Activated naive CD8-positive, alpha-beta T cell treated with anti-CD3 and anti-CD28 coated beads, Interleukin-2, amount 10 ng/mL, durations not matched to agents 7 days and 5 days (primary cell): ENCODE measurements around the gene STK16. TPM values are rescaled to one million over a fixed set of nuclear protein-coding genes. Genes with fewer than 3 reads are reported as not detected.

Experiments
- ATAC-seq: fragments of 150-1000 bp; cut with Tn5 transposase; one replicate; pipeline ENCODE4 v1.10.0; 2021; ENCODE audit warnings: low read depth, moderate library complexity
- POLR2A ChIA-PET: fragments of 350-600 bp; sonication (Branson Sonifier 250); formaldehyde crosslinking; loops from one replicate; lab custom pipeline; 2021; ENCODE audit warnings: antibody characterized with exemption; lab: Charles Lee
- DNase-seq: peaks from one replicate; pipeline ENCODE4 v3.0.0; 2021
- H3K27ac Mint-ChIP-seq: one replicate; pipeline ENCODE4 v1.8.0; 2022; ENCODE audit warnings: mild to moderate bottlenecking, mixed read lengths
- H3K27me3 Mint-ChIP-seq: one replicate; pipeline ENCODE4 v1.8.0; 2022; ENCODE audit warnings: mild to moderate bottlenecking, moderate library complexity, mixed read lengths
- H3K36me3 Mint-ChIP-seq: one replicate; pipeline ENCODE4 v1.8.0; 2021; ENCODE audit warnings: mild to moderate bottlenecking, mixed read lengths
- H3K4me1 Mint-ChIP-seq: one replicate; pipeline ENCODE4 v1.8.0; 2021; ENCODE audit warnings: mixed read lengths
- H3K4me3 Mint-ChIP-seq: one replicate; pipeline ENCODE4 v1.8.0; 2022; ENCODE audit warnings: mild to moderate bottlenecking, moderate library complexity, mixed read lengths
- H3K9me3 Mint-ChIP-seq: one replicate; pipeline ENCODE4 v1.8.0; 2021; ENCODE audit warnings: mixed read lengths
- total RNA-seq, 2 experiments: library from RNA; stranded (reverse); gene quantifications; one replicate each; pipeline ENCODE4 v1.2.3, GENCODE V29; 2021

The STK16 gene
- total RNA-seq, 2 experiments from 2014 or later = 34.0 to 36.0 TPM

- H3K9me3 Mint-ChIP-seq = no peaks in the 10 kb centered on the region
- peak overlapping the region; percentile 65 for H3K27ac Mint-ChIP-seq
These were observed 27.0 kb upstream of the STK16 start for GRCh38 chr2:219218217-219218731.

GRCh38 chr2:219218732-219219701 lies 26.3 kb upstream of the STK16 start, which contains the start of gene ABCB6:
ABCB6 (minus strand) TSS chr2:219218958; CDS start chr2:219218673, 285 bp downstream.
- Mint-ChIP-seq H3K4me1 (peaks cover 15% of the 10 kb centered on the region), H3K27ac (peak within 1 kb of the TSS; percentile 65), H3K27me3 (no peaks in the 10 kb centered on the region), H3K36me3 (peaks cover 15% of the 10 kb centered on the region), H3K9me3 (no peaks in the 10 kb centered on the region), H3K4me3 (peak within 1 kb of the TSS; percentile 82)
- peak; percentile 82 for DNase-seq
- peak; percentile 86 for ATAC-seq
- POLR2A ChIA-PET = interaction anchor here (0.7 to 3.7 kb wide), 11 partner anchors 10 to 76 kb away, joined by 3 to 34 read pairs (median 6); partner anchors contain the start of genes ANKZF1, ATG9A, CNPPD1 and DNAJB2

More at GRCh38 chr2:219218217-219218731, 27.0 kb upstream of the STK16 start:
- DNase-seq (no peak), ATAC-seq (peak; percentile 39)
- H3K4me3 Mint-ChIP-seq = peak overlapping the region; percentile 82
- peaks cover 17% of the 10 kb centered on the region for H3K4me1 Mint-ChIP-seq
- H3K27me3 Mint-ChIP-seq = no peaks in the 10 kb centered on the region
- POLR2A ChIA-PET = interaction anchor here (0.9 to 3.7 kb wide), 10 partner anchors 11 to 61 kb away, joined by 3 to 34 read pairs (median 7); partner anchors contain the start of genes ANKZF1, ATG9A, CNPPD1 and DNAJB2
- H3K36me3 Mint-ChIP-seq = peaks cover 15% of the 10 kb centered on the region

GRCh38 chr2:219219784-219220532 lies 25.3 kb upstream of the STK16 start:
- POLR2A ChIA-PET = interaction anchor here (1.1 to 3.7 kb wide), 7 partner anchors 9 to 59 kb away, joined by 3 to 34 read pairs (median 6); partner anchors contain the start of genes ANKZF1, ATG9A, CNPPD1 and DNAJB2
- no peak for DNase-seq
- Mint-ChIP-seq H3K27ac (no peak overlapping the region), H3K4me3 (no peak overlapping the region), H3K4me1 (peaks cover 13% of the 10 kb centered on the region), H3K27me3 (no peaks in the 10 kb centered on the region), H3K9me3 (no peaks in the 10 kb centered on the region), H3K36me3 (peaks cover 15% of the 10 kb centered on the region)
- ATAC-seq = no peak

DNA sequence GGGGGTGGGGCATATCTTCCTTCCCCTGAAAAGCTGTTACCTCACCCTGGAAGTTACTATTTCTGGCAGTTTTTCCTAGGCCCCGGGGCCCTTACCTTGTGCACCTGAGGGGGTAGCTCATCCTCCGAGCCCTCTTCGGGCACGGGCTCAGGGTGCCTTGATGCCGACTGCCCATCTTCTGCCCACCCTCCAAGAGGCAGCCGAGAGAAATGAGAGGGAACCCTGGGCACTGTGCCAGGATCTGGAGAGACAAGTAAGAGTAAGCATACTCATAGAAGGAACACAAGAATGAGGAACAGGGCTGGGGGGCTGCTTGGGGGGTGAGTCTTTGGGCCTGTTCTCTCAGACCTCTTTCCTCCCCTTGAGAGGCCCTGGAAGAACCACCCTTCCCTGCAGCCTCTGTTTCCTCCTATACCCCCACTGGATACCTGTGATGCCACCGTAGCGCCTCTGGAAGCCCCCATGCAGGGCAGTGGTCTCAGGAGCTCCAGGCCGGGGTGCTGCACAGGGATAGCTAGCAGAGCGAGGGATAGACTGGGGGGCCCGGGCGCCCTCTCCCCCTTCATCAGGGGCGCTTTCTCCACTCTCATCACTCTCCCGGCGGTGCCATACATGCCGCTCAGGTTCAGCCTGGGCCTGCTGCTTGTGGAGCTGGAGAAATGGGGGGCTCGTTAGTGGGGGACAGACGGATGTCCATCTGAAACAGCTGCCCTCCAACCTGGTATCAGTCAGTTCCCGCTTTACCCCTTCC lies 24.5 kb upstream of the STK16 start:
- Mint-ChIP-seq H3K27me3 (no peaks in the 10 kb centered on the region), H3K36me3 (peaks cover 16% of the 10 kb centered on the region), H3K4me3 (no peak overlapping the region), H3K9me3 (no peaks in the 10 kb centered on the region), H3K27ac (no peak overlapping the region), H3K4me1 (peaks cover 17% of the 10 kb centered on the region)
- DNase-seq (no peak), ATAC-seq (no peak)
- POLR2A ChIA-PET = interaction anchor here (1.3 kb wide), 1 partner anchor 24 kb away, joined by 6 read pairs; the partner anchor contains the start of genes GLB1L and STK16

DNA sequence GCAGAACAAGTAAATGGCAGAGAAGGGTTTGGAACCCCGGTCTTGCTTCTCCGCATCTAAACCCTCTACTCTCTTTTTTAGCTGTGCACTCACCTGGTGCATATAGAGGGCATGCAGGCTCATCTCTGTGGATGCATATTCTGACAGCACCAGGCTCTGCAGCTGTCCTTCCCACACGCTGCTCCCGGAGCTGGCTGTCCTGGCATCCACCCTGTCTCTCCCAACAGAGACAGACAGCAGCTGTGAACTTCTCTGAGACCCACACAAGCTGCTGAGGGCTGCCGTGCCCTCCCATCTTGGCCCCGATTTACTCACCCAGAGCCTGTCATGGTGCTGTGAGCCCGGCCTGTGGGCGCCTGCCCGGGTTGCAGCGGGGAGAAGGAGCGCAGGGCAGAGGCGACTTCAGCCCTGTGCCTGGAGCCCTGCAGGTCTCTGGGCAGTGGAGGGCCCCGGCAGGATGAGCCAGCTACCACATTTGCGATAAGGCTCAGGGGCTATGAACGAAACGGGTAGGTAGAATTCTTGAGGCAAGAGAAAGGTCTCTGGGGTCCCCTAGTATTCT lies 23.2 kb upstream of the STK16 start:
- Mint-ChIP-seq H3K9me3 (no peaks in the 10 kb centered on the region), H3K4me1 (peaks cover 22% of the 10 kb centered on the region), H3K27ac (no peak overlapping the region), H3K36me3 (peaks cover 21% of the 10 kb centered on the region), H3K4me3 (no peak overlapping the region), H3K27me3 (no peaks in the 10 kb centered on the region)
- POLR2A ChIA-PET = interaction anchor here (1.3 kb wide), 1 partner anchor 23 kb away, joined by 6 read pairs; the partner anchor contains the start of genes GLB1L and STK16
- DNase-seq (no peak), ATAC-seq (no peak)

DNA sequence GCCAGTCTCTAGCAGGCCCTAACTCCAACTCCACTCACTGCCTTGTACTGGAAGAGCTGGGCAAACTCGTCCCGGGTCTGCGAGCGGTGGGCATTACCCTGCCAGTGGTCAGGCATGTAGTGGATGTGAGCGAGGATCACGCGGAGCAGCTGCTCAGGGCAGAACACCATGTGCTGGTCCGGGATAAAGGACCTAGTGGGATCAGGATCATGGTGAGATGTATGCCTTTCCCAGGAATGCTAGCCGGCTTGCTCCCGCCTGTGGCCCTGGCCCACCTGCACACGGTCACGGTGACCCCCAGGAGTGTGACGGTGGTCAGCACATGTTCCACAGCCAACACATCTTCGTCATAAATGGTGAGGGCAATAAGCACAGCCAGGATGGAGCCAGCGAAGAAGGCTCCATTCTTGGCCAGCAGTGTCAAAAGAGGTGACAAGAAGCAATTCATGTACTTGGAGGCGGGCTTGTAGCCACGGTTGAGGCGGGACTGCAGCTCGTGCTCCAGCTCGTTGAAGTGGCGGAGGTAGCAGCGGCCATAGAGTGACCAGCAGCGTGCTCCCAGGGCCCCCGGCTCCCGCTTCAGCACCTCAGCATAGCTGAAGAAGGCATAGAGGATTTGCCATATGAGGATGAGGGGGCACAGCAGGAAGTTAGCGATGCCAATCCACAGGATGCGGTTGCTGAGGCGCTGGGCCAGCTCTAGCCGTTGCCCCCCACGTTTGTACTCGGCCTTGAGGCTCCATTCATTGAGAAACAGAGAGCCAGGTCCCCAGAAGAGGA lies 21.3 kb upstream of the STK16 start:
- H3K27me3 Mint-ChIP-seq = no peaks in the 10 kb centered on the region
- no peak overlapping the region for H3K27ac Mint-ChIP-seq
- H3K9me3 Mint-ChIP-seq = no peaks in the 10 kb centered on the region
- H3K36me3 Mint-ChIP-seq = peaks cover 21% of the 10 kb centered on the region
- DNase-seq (no peak), ATAC-seq (no peak)
- H3K4me1 Mint-ChIP-seq = peaks cover 25% of the 10 kb centered on the region
- H3K4me3 Mint-ChIP-seq = no peak overlapping the region
- POLR2A ChIA-PET = interaction anchor here (1.2 kb wide), 1 partner anchor 30 kb away, joined by 5 read pairs; the partner anchor contains the start of gene TUBA4A

DNA sequence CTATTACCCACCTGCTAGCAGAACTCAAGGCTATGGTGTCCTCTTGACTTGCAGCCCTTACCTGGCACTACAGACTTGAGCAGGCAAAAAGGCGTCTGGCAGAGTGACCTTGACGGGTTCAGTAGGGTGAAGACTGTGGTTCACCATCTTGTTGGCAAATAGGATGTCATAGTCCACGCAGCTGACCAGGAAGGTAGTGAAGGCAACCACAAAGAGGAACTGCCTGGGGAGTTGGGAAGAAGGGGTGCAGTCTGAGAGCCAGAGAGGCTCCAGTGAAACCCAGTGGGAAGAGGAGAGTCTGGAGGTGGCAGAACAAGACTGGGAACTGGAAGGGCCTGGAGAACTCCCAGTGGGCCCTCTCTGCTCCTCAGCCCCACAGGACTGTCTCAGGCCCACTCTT lies 19.9 kb upstream of the STK16 start:
- Mint-ChIP-seq H3K4me1 (peaks cover 23% of the 10 kb centered on the region), H3K4me3 (no peak overlapping the region), H3K9me3 (no peaks in the 10 kb centered on the region), H3K27ac (peak overlapping the region; percentile 6), H3K27me3 (no peaks in the 10 kb centered on the region), H3K36me3 (peaks cover 18% of the 10 kb centered on the region)
- DNase-seq = no peak
- ATAC-seq = no peak
- POLR2A ChIA-PET = no interaction called here

- POLR2A ChIA-PET = interaction anchor here (0.8 to 5.5 kb wide), 14 partner anchors 10 to 71 kb away, joined by 3 to 83 read pairs (median 13); partner anchors contain the start of genes ABCB6, CNPPD1, DNAJB2 and GLB1L
- no peaks in the 10 kb centered on the region for H3K27me3 Mint-ChIP-seq
- no peak for DNase-seq
- ATAC-seq = no peak
- peak overlapping the region; percentile 90 for H3K4me3 Mint-ChIP-seq
- peaks cover 30% of the 10 kb centered on the region for H3K36me3 Mint-ChIP-seq
- H3K9me3 Mint-ChIP-seq = no peaks in the 10 kb centered on the region
- peaks cover 38% of the 10 kb centered on the region for H3K4me1 Mint-ChIP-seq
- H3K27ac Mint-ChIP-seq = peak overlapping the region; percentile 65
These were observed 17.0 kb upstream of the STK16 start for GRCh38 chr2:219228041-219228910.

DNA sequence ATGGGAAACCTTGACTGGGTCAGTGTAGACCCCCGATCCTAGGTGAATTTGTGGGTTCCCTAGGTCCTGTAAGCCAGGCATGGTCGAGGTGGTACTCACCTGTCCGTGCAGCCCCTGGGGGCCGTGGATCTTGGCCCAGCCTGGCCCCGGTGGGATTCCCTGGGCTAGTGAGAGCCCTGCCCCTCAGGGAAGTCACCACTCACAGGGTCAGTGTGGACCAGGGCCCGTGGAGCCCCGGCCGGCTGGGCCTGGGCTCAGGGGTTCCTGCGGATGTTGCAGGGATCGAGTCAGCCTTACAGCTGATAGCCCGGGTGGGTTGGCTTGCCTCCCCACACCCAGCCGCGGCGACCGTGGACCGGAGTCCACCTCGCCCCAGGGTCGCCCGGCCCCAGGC lies 16.4 kb upstream of the STK16 start:
- Mint-ChIP-seq H3K27me3 (no peaks in the 10 kb centered on the region), H3K4me3 (peak overlapping the region; percentile 90), H3K9me3 (no peaks in the 10 kb centered on the region), H3K27ac (peak overlapping the region; percentile 65), H3K36me3 (peaks cover 32% of the 10 kb centered on the region), H3K4me1 (peaks cover 40% of the 10 kb centered on the region)
- POLR2A ChIA-PET = interaction anchor here (1.2 to 5.5 kb wide), 15 partner anchors 9 to 70 kb away, joined by 3 to 83 read pairs (median 12); partner anchors contain the start of genes ABCB6, CNPPD1, DNAJB2 and GLB1L
- ATAC-seq = no peak
- DNase-seq = no peak

GRCh38 chr2:219229305-219230058 lies 15.8 kb upstream of the STK16 start, which contains the start of the genes ANKZF1 and ATG9A:
ANKZF1 (plus strand) TSS chr2:219229806; CDS start chr2:219230258, 452 bp downstream.
ATG9A (minus strand) TSS chr2:219229636; CDS start chr2:219228024, 1,612 bp downstream.
- Mint-ChIP-seq H3K4me3 (peak within 1 kb of the TSS; percentile 90), H3K27ac (peak within 1 kb of the TSS; percentile 93), H3K36me3 (peaks cover 38% of the 10 kb centered on the region), H3K27me3 (no peaks in the 10 kb centered on the region), H3K9me3 (no peaks in the 10 kb centered on the region), H3K4me1 (peaks cover 40% of the 10 kb centered on the region)
- DNase-seq = peak; percentile 94
- peak; percentile 95 for ATAC-seq
- POLR2A ChIA-PET = interaction anchor here (1.2 to 5.5 kb wide), 16 partner anchors 8 to 70 kb away, joined by 3 to 83 read pairs (median 12); partner anchors contain the start of genes ABCB6, CNPPD1, DNAJB2 and GLB1L
